ENCODE measurements around the gene CGA. TPM values are rescaled to one million over a fixed set of nuclear protein-coding genes. Genes with fewer than 3 reads are reported as not detected.

The CGA gene
- total and polyA plus RNA-seq, 7 donors = not detected

GRCh38 chr6:87053312-87053711, 41.6 kb downstream of the CGA start:
- H3K9me3 ChIP-seq = no peaks in the 10 kb centered on the region
- no peaks in the 10 kb centered on the region for H3K27me3 ChIP-seq
- no peak for DNase-seq
- no peak overlapping the region for H3K4me3 ChIP-seq
- TF ChIP-seq POLR2A (IDR thresholded peaks at IDR 0.05) (no peak), POLR2AphosphoS5 (IDR thresholded peaks at IDR 0.05) (no peak), EP300 (IDR thresholded peaks at IDR 0.05) (no peak)
- TF ChIP-seq, protein P1, sequence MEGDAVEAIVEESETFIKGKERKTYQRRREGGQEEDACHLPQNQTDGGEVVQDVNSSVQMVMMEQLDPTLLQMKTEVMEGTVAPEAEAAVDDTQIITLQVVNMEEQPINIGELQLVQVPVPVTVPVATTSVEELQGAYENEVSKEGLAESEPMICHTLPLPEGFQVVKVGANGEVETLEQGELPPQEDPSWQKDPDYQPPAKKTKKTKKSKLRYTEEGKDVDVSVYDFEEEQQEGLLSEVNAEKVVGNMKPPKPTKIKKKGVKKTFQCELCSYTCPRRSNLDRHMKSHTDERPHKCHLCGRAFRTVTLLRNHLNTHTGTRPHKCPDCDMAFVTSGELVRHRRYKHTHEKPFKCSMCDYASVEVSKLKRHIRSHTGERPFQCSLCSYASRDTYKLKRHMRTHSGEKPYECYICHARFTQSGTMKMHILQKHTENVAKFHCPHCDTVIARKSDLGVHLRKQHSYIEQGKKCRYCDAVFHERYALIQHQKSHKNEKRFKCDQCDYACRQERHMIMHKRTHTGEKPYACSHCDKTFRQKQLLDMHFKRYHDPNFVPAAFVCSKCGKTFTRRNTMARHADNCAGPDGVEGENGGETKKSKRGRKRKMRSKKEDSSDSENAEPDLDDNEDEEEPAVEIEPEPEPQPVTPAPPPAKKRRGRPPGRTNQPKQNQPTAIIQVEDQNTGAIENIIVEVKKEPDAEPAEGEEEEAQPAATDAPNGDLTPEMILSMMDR (IDR thresholded peaks at IDR 0.05) = no peak
- no peak overlapping the region for H3K27ac ChIP-seq
- no peaks in the 10 kb centered on the region for H3K4me1 ChIP-seq
- no peaks in the 10 kb centered on the region for H3K36me3 ChIP-seq
- 85 to 87% methylated on average over 1 of the region's 1 CpG for WGBS, 2 donors
- intact Hi-C loops (cut with DNase I) = no loop called here

DNA sequence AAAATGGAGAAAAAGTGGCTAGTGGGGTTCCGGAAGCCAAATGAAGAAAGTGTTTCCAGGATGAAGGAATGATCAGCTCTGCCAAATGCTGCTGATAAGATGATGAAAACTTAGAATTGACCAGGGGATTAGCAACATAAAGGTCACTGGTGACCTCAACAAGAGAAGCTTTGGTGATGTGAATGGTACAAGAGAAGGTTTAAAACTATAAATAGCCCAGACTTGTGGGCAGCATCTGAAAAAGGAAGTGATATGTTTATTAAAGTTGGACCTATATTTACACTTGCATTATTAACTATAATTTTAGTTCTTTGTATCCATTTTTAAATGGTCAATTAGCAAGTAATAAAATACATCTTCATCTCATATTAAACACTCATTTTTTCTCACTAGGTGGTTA, 45.1 kb downstream of the CGA start:
- intact Hi-C loops (cut with DNase I) = no loop called here
- no peak for DNase-seq
- WGBS, 2 donors = 96 to 100% methylated on average over 1 of the region's 1 CpG
- Histone ChIP-seq H3K27ac (no peak overlapping the region), H3K9me3 (no peaks in the 10 kb centered on the region), H3K36me3 (no peaks in the 10 kb centered on the region), H3K4me1 (no peaks in the 10 kb centered on the region), H3K27me3 (no peaks in the 10 kb centered on the region), H3K4me3 (no peak overlapping the region)
- TF ChIP-seq POLR2AphosphoS5 (IDR thresholded peaks at IDR 0.05) = no peak
- TF ChIP-seq, protein P1 (IDR thresholded peaks at IDR 0.05) = no peak
- TF ChIP-seq POLR2A (IDR thresholded peaks at IDR 0.05) = no peak
- no peak for TF ChIP-seq EP300 (IDR thresholded peaks at IDR 0.05)

DNA sequence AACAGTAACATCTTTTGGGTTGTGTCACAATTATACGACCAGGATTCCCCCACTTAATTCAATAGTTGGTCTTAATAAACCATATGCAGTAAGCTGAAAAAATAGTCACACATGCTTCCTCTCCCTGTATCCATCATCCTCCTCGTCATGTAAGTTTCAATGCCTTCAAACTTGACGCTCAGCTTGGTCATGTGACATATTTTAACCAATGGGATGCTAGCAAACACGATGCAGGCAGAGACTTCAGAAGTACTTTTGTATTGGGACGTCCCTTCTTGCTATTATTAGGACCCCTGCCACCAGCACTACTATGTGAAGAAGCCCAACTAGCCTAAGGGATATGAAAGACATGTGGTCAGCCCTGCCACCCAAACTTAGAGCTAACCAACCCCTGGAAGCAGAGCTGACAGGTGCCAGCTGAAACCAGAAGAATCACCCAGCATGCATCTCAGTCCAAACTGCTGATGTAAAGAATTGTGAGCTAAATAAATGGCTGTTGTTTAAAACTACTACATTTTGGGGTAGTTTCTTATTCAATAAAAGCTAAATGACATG, 49.3 kb downstream of the CGA start:
- Histone ChIP-seq H3K36me3 (no peaks in the 10 kb centered on the region), H3K27me3 (no peaks in the 10 kb centered on the region), H3K27ac (no peak overlapping the region), H3K9me3 (peaks cover 0 to 4% (median 0%) of the 10 kb centered on the region in 4 donors), H3K4me3 (no peak overlapping the region), H3K4me1 (no peaks in the 10 kb centered on the region)
- TF ChIP-seq EP300 (IDR thresholded peaks at IDR 0.05) = no peak
- TF ChIP-seq POLR2A (IDR thresholded peaks at IDR 0.05) = no peak
- TF ChIP-seq, protein P1 (IDR thresholded peaks at IDR 0.05) = no peak
- no peak for TF ChIP-seq POLR2AphosphoS5 (IDR thresholded peaks at IDR 0.05)
- 52 to 69% methylated on average over 5 of the region's 5 CpGs for WGBS, 2 donors
- DNase-seq = no peak
- intact Hi-C loops (cut with DNase I) = no loop called here

- Histone ChIP-seq H3K27me3 (no peaks in the 10 kb centered on the region), H3K36me3 (no peaks in the 10 kb centered on the region), H3K4me1 (no peaks in the 10 kb centered on the region), H3K4me3 (no peak overlapping the region), H3K9me3 (peaks cover 0 to 4% (median 0%) of the 10 kb centered on the region in 4 donors), H3K27ac (no peak overlapping the region)
- DNase-seq = no peak
- no peak for TF ChIP-seq POLR2AphosphoS5 (IDR thresholded peaks at IDR 0.05)
- TF ChIP-seq, protein P1 (IDR thresholded peaks at IDR 0.05) = no peak
- TF ChIP-seq EP300 (IDR thresholded peaks at IDR 0.05) = no peak
- TF ChIP-seq POLR2A (IDR thresholded peaks at IDR 0.05) = no peak
- 81 to 82% methylated on average over 4 of the region's 4 CpGs for WGBS, 2 donors
- intact Hi-C loops (cut with DNase I) = no loop called here
Measured at GRCh38 chr6:87040729-87041128, 54.2 kb downstream of the CGA start.

Other genes starting within 250 kb of the CGA start
- gene HTR1E, start 157.6 kb downstream of the CGA start, total RNA-seq = not detected
- gene HTR1E, start 157.6 kb downstream of the CGA start, polyA plus RNA-seq = under 1 TPM in 1 of 3 donors, not detected in 2; 0.03 TPM
- gene ZNF292, start 60.5 kb upstream of the CGA start, total RNA-seq = 100 to 1,000 TPM in 1 of 4 donors, 10 to 100 TPM in 3; 50.7 to 117 (median 54.7) TPM
- gene ZNF292, start 60.5 kb upstream of the CGA start, polyA plus RNA-seq = 1 to 10 TPM; 3.0 to 7.4 (median 3.9) TPM
- 10 to 100 TPM in 3 of 4 donors, 1 to 10 TPM in 1; 6.1 to 16.8 (median 12.0) TPM for gene SMIM8, start 227.5 kb upstream of the CGA start, total RNA-seq
- 1 to 10 TPM; 4.2 to 5.8 (median 4.8) TPM for gene SMIM8, start 227.5 kb upstream of the CGA start, polyA plus RNA-seq
- not detected for gene GJB7, start 234.2 kb upstream of the CGA start, total RNA-seq
- gene GJB7, start 234.2 kb upstream of the CGA start, polyA plus RNA-seq = not detected
- 1 to 10 TPM; 1.2 to 3.3 (median 3.0) TPM for gene C6orf163, start 249.7 kb upstream of the CGA start, total RNA-seq
- under 1 TPM in 1 of 3 donors, not detected in 2; 0.71 TPM for gene C6orf163, start 249.7 kb upstream of the CGA start, polyA plus RNA-seq